CD4-positive, alpha-beta T cell treated with Interleukin-15 for 4 hours (primary cell): ENCODE measurements around the gene ACP4.
"Not testable (repeated sequence)": the region's sequence is repeated elsewhere in the genome, so short reads cannot be mapped to it uniquely, and the experiment has no call there.

Experiments used
- DNase-seq: peaks from one replicate; pipeline ENCODE4 v3.0.0-alpha.2; 2020; ENCODE audit warnings: low spot score

ACP4 gene

DNA sequence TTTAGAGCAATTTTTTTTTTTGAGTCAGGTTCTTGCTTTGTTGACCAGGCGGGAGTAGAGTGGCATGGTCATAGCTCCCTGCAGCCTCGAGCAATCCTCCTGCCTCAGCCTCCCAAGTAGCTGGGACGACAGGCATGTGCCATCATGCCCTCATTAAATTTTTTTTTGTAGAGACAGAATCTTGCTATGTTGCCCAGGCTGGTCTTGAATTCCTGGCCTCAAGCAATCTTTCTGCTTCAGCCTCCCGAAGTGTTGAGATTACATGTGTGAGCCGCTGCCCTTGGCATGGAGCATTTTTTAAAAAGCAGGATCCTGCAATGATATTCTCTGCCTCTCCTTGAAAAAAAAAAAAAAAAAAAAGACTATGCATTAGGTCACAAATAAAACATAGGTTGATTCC lies 14.1 kb upstream of the ACP4 start:
- DNase-seq: no peak

DNA sequence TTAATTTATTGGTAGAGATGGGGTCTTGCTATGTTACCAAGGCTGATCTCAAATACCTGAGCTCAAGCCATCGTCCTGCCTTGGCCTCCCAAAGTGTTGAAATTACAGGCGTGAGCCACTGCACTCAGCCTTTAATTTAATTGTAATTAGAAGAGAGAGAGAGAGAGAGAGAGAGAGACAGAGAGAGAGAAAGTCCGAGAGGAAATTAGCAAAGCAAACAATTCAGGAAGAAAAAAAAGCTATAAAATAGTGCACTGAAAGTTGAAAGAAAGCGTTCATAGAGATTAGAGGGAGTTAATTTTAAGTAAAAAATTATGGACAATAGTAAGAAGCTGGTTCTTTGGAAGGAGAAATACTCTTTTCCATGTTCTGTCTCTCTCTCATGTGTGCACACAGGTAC lies 13.0 kb upstream of the ACP4 start:
- no peak for DNase-seq

DNA sequence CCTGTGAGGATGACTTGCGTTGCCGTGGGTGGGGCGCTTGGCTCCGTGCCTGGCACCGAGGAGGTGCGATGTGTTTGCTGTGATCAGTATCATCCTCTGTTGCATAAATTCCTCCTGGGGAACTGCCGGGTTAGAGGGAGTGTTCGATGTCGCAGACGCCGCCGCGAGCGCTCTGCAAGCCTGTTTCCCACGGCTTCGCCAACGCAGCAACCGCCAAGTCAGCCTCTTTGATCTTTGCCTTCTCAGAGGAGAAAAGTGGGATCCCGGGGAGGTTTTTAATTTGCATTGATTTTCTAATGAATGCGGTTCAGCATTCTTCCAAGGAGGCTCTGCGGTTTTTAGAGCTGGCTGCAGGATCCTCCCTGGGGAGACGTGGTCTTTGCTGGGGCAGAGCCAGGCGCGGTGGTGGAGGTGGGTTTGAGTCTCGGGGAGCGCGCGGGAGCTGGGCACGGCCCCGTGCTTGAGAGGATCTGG lies 12.3 kb upstream of the ACP4 start:
- DNase-seq: no peak

DNA sequence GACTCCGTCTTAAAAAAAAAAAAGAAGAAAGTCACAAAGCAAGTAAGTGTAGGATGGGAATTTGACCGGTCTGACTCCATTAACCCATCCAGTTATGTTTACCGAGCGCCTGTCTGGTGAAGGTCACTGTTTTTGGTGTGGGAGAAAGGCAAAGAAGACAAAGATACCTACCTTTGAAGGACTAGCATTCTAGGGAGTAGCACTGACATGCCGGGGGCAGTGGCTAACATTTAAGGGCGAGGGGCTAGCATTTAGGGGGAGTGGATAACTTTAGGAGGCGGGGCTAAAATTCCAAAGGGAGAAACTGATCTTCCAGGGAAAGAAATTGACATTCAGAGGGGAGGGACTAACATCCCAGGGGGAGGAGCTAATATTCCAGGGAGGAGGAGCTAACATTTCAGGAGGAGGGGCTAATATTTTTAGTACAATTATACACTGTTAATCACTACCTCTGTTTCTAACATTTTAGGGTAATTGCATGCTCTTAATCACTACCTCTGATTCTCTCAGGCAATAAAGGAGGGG lies 11.2 kb upstream of the ACP4 start:
- DNase-seq: no peak

DNA sequence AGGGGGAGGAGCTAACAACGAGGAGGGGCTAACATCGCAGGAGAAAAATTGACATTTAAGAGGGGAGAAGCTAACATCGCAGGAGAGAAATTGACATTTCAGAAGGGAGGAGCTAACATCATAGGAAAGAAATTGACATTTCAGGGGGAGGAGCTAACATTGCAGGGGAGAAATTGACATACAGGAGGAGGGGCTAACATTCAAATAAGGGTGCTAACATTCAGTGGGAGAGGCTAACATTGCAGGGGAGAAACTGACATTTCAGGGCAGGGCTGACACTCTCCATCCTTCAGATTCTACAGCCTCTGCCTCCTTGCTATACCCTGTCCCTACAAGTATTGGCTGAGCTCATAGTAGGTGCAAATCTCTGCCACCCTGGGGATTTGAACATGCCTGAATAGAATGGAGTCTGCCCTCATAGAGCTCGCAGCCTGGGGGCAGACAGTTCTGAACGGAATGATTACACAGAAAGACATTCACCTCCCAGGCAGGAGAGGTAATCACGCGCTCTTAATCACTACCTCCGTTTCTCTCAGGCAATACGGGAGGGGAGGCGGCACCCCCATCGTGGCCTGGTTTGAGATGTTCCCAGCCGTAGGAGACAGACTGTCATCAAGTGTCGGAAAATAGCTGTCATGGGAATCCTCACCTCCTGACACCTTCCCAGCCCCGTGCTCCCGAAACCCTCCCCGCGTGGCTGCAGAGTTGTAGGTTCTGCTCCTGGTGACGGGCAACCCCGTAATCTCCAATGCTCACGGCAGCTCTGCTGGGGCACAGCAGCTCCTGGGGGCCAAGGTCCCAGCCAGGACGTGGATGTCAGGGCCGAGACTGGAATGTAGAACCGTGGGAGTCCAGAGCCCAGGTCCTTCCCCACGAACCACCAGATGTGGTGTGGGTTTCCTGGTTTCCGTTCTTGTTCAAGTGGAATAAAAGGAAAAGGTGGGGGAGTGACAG lies 10.4 kb upstream of the ACP4 start:
- no peak for DNase-seq

DNA sequence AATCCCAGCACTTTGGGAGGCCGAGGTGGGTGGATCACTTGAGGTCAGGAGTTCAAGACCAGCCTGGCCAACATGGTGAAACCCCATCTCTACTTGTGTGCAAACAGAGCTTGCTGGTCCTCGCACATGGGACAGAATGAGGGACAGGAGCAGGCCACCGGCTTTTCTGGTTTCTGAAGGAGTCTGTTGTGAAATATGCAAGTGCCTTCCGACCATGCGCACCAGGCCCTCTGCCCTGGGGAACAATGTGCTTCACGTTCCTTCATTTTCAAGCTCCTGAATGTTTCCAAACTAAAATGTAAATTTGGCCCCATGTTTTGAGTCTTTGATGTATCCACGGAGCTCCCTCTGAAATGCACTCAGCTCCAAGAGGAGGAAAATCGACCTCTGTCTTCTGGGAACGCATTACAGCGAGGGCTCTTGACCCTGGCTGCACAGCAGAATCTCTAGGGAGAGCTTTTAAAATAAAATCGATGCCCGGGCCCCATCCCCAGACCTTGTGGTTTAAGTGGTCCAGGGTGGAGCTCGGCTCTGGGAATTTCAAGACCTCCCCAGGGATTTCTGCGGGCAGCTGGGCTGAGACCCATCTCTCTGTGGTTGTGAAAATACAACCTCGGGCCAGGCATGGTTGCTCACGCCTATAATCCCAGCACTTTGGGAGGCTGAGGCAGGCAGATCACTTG lies 9.3 kb upstream of the ACP4 start:
- DNase-seq: no peak

DNA sequence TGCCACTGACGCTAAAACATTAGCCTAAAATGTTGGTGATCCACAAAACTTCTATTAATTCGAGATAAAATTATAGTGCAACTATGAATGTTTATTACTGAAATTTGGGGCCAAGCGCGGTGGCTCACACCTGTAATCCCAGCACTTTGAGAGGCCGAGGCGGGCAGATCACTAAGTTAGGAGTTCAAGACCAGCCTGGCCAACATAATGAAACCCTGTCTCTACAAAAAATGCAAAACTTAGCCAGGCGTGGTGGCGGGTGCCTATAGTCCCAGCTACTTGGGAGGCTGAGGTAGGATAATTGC lies 6.4 kb upstream of the ACP4 start:
- DNase-seq: not testable (repeated sequence)

DNA sequence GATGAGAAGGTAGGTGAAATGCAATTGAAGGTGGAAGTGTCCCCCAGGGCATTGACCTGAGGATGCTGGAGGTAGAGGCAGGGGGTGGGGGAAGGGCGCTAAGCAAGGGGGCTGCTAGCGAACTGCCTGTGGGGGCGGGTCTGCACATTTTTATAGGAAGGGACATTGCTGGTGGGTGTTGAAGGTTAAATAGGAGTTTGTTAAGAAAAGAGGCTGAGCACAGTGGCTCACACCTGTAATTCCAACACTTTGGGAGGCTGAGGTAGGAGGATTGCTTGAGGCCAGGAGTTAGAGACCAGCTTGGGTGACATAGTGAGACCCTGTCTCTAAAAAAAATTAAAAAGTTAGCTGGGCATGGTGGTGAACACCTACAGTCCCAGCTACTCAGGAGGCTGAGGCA lies 5.5 kb upstream of the ACP4 start:
- no peak for DNase-seq

DNA sequence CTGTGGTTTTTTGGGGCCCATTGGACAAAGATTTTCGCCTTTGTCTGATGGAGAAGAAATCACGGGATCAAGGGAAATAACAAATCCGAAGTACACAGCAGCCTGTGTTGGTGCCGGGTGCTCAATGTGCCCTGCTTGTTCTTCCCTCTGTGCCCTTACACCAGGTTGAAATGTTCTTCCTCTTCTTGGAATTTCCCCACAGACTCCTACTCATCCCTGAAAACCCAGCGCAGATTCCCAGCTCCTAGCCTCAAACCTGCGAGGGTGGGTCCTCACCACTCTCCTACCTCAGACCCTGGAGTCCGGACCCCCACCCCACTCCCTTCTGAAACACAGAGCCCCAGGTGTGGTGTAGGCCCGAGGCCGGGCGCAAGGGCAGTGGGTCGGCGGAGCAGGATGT lies 4.9 kb upstream of the ACP4 start:
- DNase-seq: no peak

DNA sequence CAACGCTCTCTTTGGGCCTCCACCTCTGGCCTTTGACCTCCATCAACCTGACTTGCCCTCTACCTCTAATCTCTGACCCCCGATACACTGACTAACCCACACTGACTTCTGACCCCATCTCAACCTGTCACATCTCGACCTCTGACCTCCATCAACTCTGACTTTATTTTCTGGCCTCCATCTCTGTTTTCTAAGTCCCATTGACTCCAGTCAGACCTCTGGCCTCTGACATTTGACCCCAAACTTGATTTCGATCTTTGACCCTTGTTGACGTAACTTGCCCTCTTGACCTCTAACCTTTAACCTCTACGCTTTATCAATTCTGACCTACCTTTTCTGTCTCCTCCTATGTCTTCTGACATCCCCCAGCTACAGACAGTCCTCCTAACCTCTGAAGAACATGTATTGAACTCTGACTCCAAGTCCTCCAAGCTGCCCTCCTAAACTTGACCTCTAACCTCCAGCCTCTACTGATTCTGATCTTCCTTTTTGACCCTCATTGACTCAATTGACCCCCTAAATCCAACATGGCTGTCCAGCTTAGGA lies 780 bp downstream of the ACP4 start:
- DNase-seq: no peak

DNA sequence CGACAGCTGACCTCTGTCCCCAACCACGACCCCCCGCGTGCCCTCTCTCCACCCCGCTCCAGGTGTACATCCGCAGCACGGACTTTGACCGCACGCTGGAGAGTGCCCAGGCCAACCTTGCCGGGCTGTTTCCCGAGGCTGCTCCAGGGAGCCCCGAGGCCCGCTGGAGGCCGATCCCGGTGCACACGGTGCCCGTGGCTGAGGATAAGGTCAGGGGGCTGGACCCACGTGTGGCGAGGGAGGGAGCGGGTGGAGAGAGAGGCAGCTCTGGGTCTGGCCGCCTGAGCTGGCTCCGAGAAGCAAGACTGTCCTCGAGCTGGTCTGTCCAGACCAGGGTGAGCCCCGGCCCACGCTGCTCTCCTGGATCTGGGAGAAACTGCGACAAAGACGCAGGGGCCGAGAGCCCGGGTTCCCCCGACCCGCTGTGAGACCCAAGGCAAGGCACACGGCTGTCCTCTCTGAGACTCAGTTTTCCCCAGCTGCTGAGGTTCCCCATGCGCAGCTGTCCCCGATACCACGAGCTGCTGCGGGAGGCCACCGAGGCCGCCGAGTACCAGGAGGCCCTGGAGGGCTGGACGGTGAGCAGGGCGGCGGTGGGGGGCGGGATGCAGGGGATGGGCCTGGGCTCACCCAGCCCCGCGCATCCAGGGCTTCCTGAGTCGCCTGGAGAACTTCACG lies 1.5 kb downstream of the ACP4 start:
- DNase-seq: no peak

DNA sequence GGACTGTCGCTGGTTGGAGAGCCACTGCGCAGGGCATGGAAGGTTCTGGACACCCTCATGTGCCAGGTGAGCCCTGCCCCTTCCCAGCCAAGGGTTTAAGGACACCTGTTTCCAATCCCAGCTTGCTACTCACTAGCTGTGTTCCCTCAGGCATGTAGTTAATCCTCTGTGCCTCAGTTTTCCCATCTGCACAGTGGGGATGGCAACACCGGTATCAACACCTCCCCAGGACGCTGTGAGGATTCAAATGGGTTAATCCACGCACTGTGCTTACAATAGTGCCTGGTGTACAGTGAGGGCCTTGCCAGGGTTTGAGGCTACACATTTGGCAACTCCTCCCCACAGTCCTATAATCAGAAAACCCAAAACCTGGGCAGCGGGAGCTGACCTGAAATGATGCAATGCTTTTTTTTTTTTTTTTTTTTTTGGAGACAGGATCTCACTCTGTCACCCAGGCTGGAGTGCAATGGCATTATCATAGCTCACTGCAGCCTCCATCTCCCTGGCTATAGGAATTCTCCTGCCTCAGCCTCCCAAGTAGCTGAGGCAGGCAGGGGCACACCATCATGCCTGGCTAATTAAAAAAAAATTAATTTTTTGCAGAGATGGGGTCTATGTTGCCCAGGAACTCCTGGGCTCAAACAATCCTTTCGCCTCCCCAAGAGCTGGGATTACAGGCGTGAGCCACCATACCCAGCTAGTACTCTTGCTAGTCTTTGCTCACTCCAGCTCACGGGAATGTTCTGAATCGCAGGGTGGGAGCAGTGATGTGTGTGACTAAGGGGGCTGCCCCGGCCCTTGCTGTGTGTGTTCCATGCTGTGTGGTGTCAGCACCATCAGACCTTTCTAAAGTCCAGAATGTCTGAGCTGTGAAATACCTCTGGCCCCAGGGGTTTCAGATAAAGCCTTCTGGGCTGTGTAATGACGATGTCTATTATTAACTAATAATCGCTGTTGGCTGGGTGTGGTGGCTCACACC lies 2.3 kb downstream of the ACP4 start:
- DNase-seq: no peak

DNA sequence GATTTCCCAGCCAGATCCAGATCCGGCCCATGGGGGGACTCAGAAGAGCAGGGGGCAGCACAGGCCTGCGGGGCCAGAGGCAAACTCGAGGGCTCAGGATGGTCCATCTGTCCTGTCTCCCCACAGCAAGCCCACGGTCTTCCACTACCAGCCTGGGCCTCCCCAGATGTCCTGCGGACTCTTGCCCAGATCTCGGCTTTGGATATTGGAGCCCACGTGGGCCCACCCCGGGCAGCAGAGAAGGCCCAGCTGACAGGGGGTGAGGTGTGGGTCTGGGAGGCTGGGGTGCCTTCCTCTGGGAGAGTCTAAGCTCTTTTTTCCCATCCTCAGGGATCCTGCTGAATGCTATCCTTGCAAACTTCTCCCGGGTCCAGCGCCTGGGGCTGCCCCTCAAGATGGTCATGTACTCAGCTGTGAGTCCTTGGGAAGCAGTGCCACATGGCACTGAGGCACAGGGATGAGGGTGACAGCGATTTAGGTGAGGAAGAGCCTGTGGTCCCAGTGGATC lies 3.4 kb downstream of the ACP4 start:
- DNase-seq: no peak

DNA sequence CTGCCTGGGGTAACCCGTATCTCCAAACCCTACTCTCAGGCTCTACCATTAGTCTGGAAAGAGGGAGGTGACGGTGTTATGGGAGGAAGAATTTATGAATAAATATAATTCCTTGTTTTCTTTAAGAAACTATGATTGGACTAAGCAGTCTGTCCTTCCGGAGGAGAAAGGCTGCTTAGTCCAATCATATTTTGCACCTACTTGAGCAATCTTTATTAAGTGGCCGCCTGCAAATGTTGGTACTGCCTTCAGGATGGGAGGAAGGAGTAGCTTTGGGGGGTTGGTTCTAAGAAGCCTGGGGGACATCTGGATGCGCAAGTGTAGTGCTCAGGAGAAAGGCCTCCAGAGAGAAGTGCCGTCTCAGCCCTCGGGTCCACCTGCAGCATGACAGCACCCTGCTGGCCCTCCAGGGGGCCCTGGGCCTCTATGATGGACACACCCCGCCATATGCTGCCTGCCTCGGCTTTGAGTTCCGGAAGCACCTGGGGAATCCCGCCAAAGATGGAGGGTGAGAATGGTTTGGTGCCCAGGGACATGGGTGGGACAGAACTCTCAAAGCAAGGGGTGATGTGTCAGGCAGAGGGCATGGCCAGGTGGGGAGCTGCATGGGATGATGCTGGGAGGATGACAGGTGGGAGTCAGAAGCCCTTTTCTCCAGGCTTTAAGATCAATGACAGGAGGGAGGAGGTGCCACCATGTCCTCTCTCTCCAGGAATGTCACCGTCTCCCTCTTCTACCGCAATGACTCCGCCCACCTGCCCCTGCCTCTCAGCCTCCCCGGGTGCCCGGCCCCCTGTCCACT lies 4.1 kb downstream of the ACP4 start:
- DNase-seq: no peak

DNA sequence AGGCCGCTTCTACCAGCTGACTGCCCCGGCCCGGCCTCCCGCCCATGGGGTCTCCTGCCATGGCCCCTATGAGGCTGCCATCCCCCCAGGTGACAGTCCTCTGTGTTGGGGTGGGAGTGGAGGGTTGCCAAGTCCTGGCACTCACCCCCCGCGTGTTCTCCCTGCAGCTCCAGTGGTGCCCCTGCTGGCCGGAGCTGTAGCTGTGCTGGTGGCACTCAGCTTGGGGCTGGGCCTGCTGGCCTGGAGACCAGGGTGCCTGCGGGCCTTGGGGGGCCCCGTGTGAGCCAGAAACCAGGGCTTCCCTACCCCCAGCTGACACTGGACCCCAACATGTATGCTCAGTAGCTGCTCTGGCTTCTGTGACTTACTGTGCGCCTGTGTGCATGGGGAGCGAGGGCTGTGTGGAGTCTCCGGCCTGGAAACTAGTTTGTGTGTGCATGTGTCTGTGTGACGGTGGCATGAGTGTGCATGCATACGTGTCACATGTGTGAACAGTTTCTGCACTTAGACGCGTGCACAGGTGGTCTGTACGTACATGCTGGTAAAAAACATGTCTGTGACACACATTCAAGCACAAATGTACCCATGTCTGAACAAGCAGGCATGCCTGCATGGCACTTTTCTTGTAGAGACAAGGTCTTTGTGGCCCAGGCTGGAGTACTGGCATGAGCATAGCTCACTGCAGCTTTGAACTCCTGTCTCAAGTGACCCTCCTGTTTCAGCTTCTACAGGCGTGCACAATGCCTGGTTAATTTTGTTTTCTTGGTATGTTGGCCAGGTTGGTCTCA lies 4.9 kb downstream of the ACP4 start:
- DNase-seq: no peak

DNA sequence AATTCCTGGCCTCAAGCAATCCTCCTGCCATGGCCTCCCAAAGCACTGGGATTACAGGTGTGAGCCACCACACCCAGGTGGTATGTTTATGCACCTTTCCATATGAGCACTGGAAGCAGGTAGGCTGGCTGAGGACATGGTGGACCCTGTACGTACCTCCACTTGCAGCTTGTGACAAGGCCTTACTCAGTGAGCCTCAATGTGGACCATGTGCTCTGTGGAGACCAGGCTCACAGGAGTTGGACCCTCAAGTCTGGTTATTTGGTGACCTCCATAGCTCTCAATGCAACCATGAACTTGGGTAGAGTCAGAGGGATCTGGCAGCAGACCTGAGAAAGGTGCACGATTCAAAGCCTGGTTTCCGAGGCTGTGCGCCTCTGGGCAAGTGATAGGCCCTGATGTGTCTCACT lies 5.5 kb downstream of the ACP4 start:
- no peak for DNase-seq

DNA sequence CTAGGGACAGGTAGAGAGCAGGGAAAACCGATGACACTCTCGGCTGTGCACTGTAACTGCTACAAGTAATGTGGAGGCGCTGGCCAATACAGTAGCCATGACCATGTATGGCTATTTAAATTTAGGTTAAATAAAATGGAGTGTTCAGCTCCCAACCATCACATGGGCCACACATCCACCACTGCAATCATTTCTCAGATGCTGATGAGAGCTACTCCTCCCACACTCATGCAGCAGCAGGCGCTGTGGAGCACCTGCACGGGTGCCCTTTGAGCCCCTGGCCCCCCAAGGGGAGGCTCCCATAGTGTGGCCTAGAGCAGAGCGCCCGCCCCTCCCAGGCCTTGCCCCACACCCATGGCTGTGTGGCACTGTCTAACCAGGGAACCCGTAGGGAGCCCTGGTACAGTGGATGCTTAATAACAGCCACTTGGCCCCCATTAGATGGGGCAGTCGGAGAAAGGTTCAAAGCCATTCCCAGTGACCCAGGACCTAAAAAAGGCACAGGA lies 6.0 kb downstream of the ACP4 start:
- DNase-seq: no peak

DNA sequence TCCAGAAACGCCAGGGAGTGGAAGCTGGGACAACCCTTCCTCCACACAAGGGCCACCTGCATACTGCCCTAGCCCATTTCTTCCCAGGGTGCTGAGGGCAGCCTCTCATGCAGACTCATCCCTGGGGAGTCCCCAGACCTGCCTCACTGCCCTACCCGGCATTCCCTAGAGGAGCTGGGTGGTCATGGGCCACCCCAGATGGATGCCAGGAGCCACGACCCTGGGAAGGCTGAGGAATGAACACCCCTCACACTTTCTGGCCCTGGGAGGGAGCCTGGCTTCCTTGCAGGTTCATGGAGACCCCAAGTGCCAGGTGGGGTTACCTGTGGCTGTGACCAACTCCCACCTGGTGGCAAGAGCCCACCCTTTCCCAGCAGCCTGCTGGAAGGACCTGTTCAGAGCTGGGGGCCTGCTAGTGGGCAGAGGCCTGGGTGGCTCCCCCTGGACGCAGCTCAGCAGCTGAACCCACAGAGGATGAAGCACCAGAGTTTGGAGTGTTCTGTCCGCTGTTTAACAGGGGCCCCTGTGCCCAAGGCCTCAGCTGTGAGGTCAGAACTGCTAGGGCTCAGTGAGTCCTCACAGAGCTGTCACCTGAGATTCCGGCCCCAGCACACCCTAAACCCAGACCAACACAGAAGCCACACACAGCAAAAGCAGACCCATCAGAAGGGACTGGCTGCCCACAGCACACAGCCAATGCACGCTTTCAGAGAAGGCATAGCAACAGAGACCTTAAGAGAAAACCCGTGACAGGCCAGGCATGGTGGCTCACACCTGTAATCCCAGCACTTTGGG lies 6.6 kb downstream of the ACP4 start:
- DNase-seq: no peak
